GM19239 (cell line): Measurements from ENCODE around the gene RASAL2.
"Not testable (repeated sequence)": the region's sequence is repeated elsewhere in the genome, so short reads cannot be mapped to it uniquely, and the experiment has no call there.

Source experiments
- DNase-seq: peaks from one replicate; pipeline ENCODE4 v3.0.0; 2011; ENCODE audit warnings: low spot score; ENCODE audit not compliant: insufficient read length
- FAIRE-seq: peaks from 2 replicates; lab custom pipeline; 2011; peaks lifted over from hg19 to GRCh38; lab: Jason Lieb, UNC

The RASAL2 gene

GRCh38 chr1:178364782-178365181 lies 270.9 kb downstream of the RASAL2 start:
- no peak for DNase-seq
- no peak for FAIRE-seq

GRCh38 chr1:178367151-178367550 lies 273.2 kb downstream of the RASAL2 start:
- DNase-seq: no peak

DNA sequence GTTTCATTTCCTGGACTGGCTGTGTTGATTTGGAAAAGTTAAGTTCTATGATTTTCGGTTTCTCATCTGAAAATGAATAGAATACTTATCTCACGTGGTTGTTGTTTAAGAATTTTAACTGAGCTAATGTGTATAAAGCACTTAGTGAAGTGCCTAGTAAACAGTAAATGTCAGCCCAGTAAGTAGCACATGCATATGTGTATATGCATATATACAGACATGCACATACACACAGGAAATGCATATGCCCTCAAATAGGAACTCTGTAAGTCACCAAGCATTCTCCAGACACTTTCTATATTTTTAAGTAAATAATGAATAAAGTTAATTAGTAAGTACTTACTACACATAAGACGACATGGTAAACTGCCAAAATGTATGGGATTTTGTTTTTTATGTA lies 274.3 kb downstream of the RASAL2 start:
- DNase-seq: no peak
- FAIRE-seq: no peak

More at GRCh38 chr1:178367151-178367550, 273.2 kb downstream of the RASAL2 start:
- no peak for FAIRE-seq

DNA sequence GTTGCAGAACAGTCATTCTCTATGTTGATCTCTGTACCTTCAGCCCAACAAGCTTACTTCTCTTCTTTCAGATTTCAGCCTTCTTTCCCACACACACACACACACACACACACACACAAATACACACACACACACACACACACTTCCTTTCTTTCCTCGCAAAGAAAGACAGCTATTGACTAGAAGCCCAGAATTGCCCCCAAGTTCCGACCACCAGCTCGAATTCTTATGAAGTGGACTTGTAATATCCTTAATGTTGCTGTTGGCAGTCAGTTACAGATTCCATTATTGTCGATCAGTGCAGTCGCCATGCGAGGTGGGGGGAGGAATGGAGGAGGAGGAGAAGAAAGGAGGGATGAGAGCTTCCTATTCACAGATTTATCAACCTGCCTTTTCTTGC lies 277.3 kb downstream of the RASAL2 start:
- no peak for DNase-seq
- FAIRE-seq: no peak

GRCh38 chr1:178371933-178372388 lies 278.1 kb downstream of the RASAL2 start:
- DNase-seq (no peak), FAIRE-seq (no peak)

DNA sequence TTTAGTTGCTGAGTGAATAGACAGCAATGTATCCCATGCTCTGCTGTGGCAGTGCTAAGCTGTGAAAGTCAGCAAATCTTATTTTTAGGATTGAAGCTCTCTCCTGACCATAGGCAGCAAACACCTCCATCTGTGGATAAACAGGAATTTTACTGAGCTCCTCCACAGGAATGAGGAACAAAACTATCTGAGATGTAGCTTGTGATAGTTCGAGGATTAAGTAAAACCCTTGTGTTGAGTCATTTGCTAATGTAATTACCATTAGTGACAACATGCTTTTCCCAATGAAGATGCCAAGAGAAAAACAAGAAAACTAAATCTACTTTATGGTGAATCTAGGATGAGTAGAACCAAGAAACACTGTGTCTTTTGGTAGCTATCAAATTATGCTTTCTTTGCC lies 280.1 kb downstream of the RASAL2 start:
- DNase-seq (no peak), FAIRE-seq (no peak)

DNA sequence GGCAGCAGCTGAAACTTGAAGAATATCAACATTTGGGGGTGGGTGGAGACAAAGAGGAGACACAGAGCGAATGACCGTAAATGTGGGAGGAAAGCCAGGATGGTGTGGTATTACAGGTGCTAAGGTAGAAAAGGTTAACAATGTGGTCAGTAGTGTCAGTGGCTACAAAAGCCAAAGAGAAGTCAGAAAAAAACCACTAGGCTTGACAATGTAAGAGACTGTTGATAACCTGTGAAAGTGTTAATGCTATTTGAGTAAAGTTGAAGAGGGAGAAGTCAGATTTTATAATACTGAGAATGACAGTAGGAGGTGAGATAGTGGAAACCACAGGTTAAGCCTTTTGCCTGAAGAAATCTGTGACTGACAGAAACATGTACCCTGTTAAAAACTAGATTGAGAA lies 282.1 kb downstream of the RASAL2 start:
- FAIRE-seq (no peak), DNase-seq (no peak)

DNA sequence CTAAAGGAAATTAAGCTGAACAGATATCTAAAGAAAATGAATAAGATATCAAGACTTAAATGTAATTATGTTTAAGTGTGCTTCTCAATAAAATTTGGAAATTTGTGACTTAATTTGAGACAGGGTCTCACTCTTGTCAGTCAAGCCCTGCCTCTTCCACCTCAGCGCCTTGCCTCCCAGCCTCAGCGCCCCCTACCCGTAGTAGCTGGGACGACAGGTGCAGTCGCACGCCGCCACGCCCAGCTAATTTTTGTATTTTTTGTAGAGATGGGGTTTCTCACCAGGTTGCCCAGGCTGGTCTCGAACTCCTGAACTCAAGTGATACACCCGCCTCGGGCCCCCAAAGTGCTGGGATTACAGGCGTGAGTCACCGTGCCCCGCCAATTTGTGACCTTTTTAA lies 285.9 kb downstream of the RASAL2 start:
- DNase-seq: no peak

GRCh38 chr1:178382372-178382771 lies 288.5 kb downstream of the RASAL2 start:
- FAIRE-seq: no peak
- no peak for DNase-seq

More for the DNA sequence above, 285.9 kb downstream of the RASAL2 start:
- no peak for FAIRE-seq

DNA sequence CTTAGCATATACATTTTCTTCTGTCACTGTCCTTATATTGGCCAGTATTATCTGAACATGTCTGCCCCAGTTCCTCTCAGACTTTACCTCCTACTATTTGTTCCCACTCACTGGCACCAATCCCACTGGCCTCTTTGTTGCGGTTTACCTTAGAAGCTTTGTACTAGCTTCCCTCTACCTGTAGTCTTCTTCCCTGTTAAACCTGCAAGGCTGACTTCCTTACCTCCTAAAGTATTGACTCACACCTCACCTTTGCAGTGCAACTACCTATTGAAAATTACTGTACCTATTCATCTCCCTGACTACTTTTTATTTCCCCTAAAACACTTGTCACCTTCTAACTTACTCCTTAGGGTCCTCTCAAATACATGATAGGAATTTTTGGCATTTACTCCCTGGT lies 291.8 kb downstream of the RASAL2 start:
- DNase-seq: no peak
- FAIRE-seq: no peak

DNA sequence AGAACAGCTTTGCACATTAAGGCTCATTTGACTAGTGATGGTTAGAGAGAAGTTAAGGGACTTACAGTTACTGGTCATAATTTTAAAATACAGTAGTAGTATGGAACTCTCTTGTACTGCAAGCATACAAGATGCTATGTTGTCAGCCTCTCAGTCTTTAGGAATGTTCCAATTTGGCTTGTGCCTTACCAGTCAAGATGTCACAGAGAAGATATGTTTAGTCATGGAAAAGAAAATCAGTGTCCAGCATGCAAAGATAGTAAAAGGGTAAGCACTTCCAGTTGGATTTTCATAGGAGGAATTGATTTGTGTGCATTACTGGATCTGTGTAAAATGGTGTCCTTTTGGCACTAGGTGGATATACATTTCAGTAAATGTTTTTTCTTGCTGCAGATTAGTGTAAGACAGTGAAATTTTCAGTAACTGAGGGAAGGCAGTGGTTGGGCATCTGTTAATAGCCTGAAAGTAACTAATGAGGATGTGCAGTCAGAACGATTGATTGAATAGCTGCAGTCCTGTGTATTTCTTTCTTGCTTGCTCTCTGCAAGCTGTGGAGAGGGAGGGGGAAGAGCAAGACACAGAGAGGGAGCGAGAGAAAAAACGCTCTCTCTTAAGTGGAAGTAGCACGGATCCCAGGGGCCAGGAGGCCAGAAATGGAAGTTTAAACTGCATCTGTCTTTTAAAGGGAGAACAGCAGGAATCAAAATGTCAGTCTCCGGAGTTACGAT lies 294.7 kb downstream of the RASAL2 start:
- FAIRE-seq (no peak), DNase-seq (no peak)

GRCh38 chr1:178389441-178389840 lies 295.5 kb downstream of the RASAL2 start:
- FAIRE-seq (no peak), DNase-seq (no peak)

- not testable (repeated sequence) for FAIRE-seq, DNase-seq
These were observed 296.4 kb downstream of the RASAL2 start for GRCh38 chr1:178390280-178390679.

GRCh38 chr1:178393370-178393769 lies 299.5 kb downstream of the RASAL2 start:
- no peak for FAIRE-seq
- DNase-seq: no peak

DNA sequence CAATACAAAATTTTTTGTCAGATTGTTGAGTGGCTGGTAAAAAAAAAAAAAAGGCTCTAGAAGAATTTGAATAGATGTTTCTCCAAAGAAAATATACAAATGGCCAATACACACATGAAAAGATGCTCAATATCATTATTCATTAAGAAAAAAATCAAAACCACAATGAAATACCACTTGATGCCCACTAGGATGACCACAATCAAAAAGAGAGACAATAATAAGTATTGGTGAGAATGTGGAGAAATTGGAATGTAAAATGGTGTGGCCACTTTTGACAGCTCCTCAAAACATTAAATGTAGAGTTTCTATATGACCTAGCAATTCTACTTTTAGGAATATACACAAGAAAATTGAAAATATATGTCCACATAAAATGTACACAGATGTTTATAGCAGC lies 302.9 kb downstream of the RASAL2 start:
- FAIRE-seq: no peak
- DNase-seq: no peak

- DNase-seq (no peak), FAIRE-seq (no peak)
These were observed 303.8 kb downstream of the RASAL2 start for GRCh38 chr1:178397678-178398077.

- no peak for DNase-seq
- no peak for FAIRE-seq
These were observed 305.3 kb downstream of the RASAL2 start for GRCh38 chr1:178399177-178399728.

- DNase-seq (no peak), FAIRE-seq (no peak)
These were observed 311.2 kb downstream of the RASAL2 start for GRCh38 chr1:178405137-178405536.

- DNase-seq (no peak), FAIRE-seq (no peak)
These were observed 313.3 kb downstream of the RASAL2 start for GRCh38 chr1:178407215-178407614.

- no peak for DNase-seq
- no peak for FAIRE-seq
These were observed 313.8 kb downstream of the RASAL2 start for GRCh38 chr1:178407655-178408054.

DNA sequence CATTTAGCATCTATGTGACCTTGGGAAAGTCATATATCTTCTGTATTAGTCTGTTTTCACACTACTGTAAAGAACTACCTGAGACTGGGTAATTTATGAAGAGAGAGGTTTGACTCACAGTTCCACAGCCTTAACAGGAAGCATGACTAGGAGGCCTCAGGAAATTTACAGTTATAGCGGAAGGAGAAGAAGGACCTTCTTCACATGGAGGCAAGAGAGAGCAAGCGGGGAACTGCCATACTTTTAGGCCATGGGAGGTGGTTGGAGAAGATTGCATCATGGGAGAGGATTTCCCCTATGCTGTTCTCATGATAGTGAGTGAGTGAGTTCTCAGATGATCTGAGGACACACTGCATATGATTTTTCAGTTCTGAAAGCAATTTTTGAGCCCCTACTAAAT lies 315.0 kb downstream of the RASAL2 start:
- FAIRE-seq: no peak
- DNase-seq: no peak

DNA sequence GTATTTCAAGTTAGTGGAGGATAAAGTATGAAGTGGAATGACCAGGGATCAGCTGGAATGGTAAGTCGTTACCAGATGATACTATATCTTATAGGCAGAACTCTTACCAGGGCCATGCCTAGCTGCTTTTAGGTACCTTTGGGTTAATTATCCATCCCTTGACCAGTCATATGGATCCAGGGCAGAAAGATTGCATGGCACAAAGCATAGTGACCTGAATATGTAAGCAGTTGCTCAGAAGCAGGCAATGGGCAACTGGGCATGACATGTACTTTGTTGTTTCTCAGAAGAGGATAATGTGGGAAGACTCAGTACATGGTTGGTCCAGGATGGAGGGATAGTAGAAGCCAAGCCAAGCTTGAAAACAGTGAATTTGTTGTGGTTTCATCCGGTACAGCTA lies 315.6 kb downstream of the RASAL2 start:
- FAIRE-seq: no peak
- DNase-seq: no peak
